OCI-LY1 (cell line): ENCODE data around the gene RBMS3.

ENCODE experiments used
- CTCF ChIP-seq: fragments of 200-600 bp; sonication (generic), shearing (Covaris generic); IDR thresholded peaks from 2 replicates; pipeline ENCODE4 v1.5.1; 2017; ENCODE audit warnings: mild to moderate bottlenecking, antibody characterized with exemption, low read length, moderate library complexity, mixed read lengths
- EZH2 ChIP-seq: fragments of 200-600 bp; sonication (generic), shearing (Covaris generic); IDR thresholded peaks from 2 replicates; pipeline ENCODE4 v1.8.0; 2017; ENCODE audit warnings: borderline replicate concordance, mixed run types, mild to moderate bottlenecking, antibody characterized with exemption, low read length, moderate library complexity, mixed read lengths

GRCh38 chr3:29240248-29240647, 40.6 kb upstream of the RBMS3 start:
- TF ChIP-seq CTCF: no peak
- no peak for TF ChIP-seq EZH2
